Transverse colon (tissue), 4 donors: ENCODE results near the gene RRBP1. TPM values are rescaled to one million over a fixed set of nuclear protein-coding genes. Genes with fewer than 3 reads are reported as not detected.
A peak's percentile ranks its signal among the peaks of the same experiment; 100 is the strongest.

Source experiments
- DNase-seq: peaks from one replicate; pipeline ENCODE4 v3.0.0-alpha.2; 2019
- H3K27ac ChIP-seq, 4 donors: fragments of 200-600 bp; sonication (generic); 2 replicates each; pipeline ENCODE4 v1.5.1; 2016 to 2018; ENCODE audit warnings: inconsistent platforms in 4 of 4
- H3K27me3 ChIP-seq: fragments of 200-600 bp; sonication (generic); 2 replicates; pipeline ENCODE4 v1.5.1; 2017; ENCODE audit warnings: inconsistent platforms
- H3K36me3 ChIP-seq, 4 donors: fragments of 200-600 bp; sonication (generic); 2 replicates each; pipeline ENCODE4 v1.5.1; 2017 to 2019; ENCODE audit warnings: inconsistent platforms in 4 of 4
- H3K4me1 ChIP-seq, 4 donors: fragments of 200-600 bp; sonication (generic); 2 replicates each; pipeline ENCODE4 v1.5.1; 2017 to 2020; ENCODE audit warnings: inconsistent platforms in 4 of 4
- H3K4me3 ChIP-seq, 4 donors: fragments of 200-600 bp; sonication (generic); 1 replicate in 1 of 4; 2 replicates in 3 of 4; pipeline versions ENCODE4 v1.5.1 to v1.6.1; 2017 to 2019; ENCODE audit warnings: inconsistent platforms in 4 of 4
- H3K9me3 ChIP-seq, 2 donors: fragments of 200-600 bp; sonication (generic); 2 replicates each; pipeline ENCODE4 v1.5.1; 2017 to 2019; ENCODE audit warnings: inconsistent platforms in 2 of 2
- CTCF ChIP-seq, 5 experiments: fragments of 200-600 bp in 3 of 5; fragments of 450-650 bp in 2 of 5; sonication (generic) in 3 of 5; IDR thresholded peaks; 1 replicate in 2 of 5; 2 replicates in 3 of 5; pipeline ENCODE4 v1.5.1; 2016 to 2017; ENCODE audit warnings: antibody characterized with exemption in 5 of 5, inconsistent platforms in 3 of 5, mild to moderate bottlenecking in 2 of 5, moderate library complexity in 1 of 5
- EP300 ChIP-seq: sonication (generic); formaldehyde crosslinking; IDR thresholded peaks from one replicate; pipeline ENCODE4 v1.6.1; 2017; ENCODE audit warnings: antibody characterized with exemption, low read depth
- POLR2A ChIP-seq: fragments of 450-650 bp; IDR thresholded peaks from one replicate; pipeline ENCODE4 v1.6.1; 2016; ENCODE audit warnings: antibody characterized with exemption, mild to moderate bottlenecking, moderate library complexity
- POLR2AphosphoS5 ChIP-seq, 3 donors: sonication (generic); formaldehyde crosslinking; IDR thresholded peaks; one replicate each; pipeline ENCODE4 v1.6.1; 2016; ENCODE audit warnings: antibody characterized with exemption in 3 of 3
- WGBS, 2 donors: methylation state at CpG; one replicate each; pipeline ENCODE4 v1.1.5; 2018; ENCODE audit warnings: low coverage in 1 of 2; 5-methylcytosine and 5-hydroxymethylcytosine counted together
- in situ Hi-C, 4 donors: fragments of 200-750 bp; cut with MboI; loops; one replicate each; pipeline versions ENCODE4 v1.15.0 to v1.15.1; 2017; ENCODE audit warnings: low sequenced_read_pairs in 3 of 4, low pct_ligation_motif_present in 1 of 4, low pct_unique_long_range_greater_than_20kb in 1 of 4
- intact Hi-C: fragments of 100-400 bp; cut with DNase I; formaldehyde crosslinking; loops from one replicate; pipeline ENCODE4 v1.15.1; 2023; ENCODE audit warnings: low total_unique reads
- total RNA-seq, 4 donors: library from RNA; depleted of rRNA; stranded (reverse); fragments of >200 nt; gene quantifications; one replicate each; pipeline ENCODE4 v1.1.0, GENCODE V29; 2016

RRBP1 gene
- total RNA-seq, 4 donors from 2014 or later = 219 to 403 (median 288) TPM

- Histone ChIP-seq H3K4me3 (no peak overlapping the region), H3K9me3 (no peaks in the 10 kb centered on the region), H3K27me3 (no peaks in the 10 kb centered on the region), H3K4me1 (peaks cover 0 to 4% (median 0%) of the 10 kb centered on the region in 4 donors), H3K36me3 (no peaks in the 10 kb centered on the region), H3K27ac (no peak overlapping the region)
- no peak for TF ChIP-seq EP300
- no peak for TF ChIP-seq CTCF (IDR thresholded peaks at IDR 0.05)
- no peak for TF ChIP-seq POLR2AphosphoS5 (IDR thresholded peaks at IDR 0.05)
- no peak for TF ChIP-seq POLR2A
- in situ Hi-C loops (no loop called here), intact Hi-C loops (no loop called here)
- WGBS, 2 donors = 92 to 95% methylated on average over 3 to 5 of the region's 5 CpGs
- DNase-seq = no peak
Observed at GRCh38 chr20:17704589-17705317, 22.7 kb upstream of the RRBP1 start.

- TF ChIP-seq CTCF (IDR thresholded peaks at IDR 0.05) = no peak
- TF ChIP-seq EP300 = no peak
- no peak for TF ChIP-seq POLR2A
- no peak for TF ChIP-seq POLR2AphosphoS5 (IDR thresholded peaks at IDR 0.05)
- H3K4me3 ChIP-seq = no peak overlapping the region
- H3K4me1 ChIP-seq = no peaks in the 10 kb centered on the region
- DNase-seq = no peak
- no peaks in the 10 kb centered on the region for H3K27me3 ChIP-seq
- no peaks in the 10 kb centered on the region for H3K36me3 ChIP-seq
- 79% methylated on average over 4 of the region's 4 CpGs; no CpG with 5 or more reads in 1 of the 2 donors for WGBS, 2 donors
- in situ Hi-C loops = no loop called here
- H3K9me3 ChIP-seq = no peaks in the 10 kb centered on the region
- intact Hi-C loops = no loop called here
- no peak overlapping the region for H3K27ac ChIP-seq
Observed at GRCh38 chr20:17701826-17702225, 19.8 kb upstream of the RRBP1 start.

GRCh38 chr20:17700637-17701036 is 18.6 kb upstream of the RRBP1 start:
- intact Hi-C loops = no loop called here
- WGBS, 2 donors = 73 to 88% methylated on average over 4 to 7 of the region's 7 CpGs
- Histone ChIP-seq H3K9me3 (no peaks in the 10 kb centered on the region), H3K36me3 (no peaks in the 10 kb centered on the region), H3K4me1 (no peaks in the 10 kb centered on the region), H3K27me3 (no peaks in the 10 kb centered on the region), H3K27ac (no peak overlapping the region), H3K4me3 (no peak overlapping the region)
- in situ Hi-C loops = no loop called here
- DNase-seq = no peak
- no peak for TF ChIP-seq POLR2AphosphoS5 (IDR thresholded peaks at IDR 0.05)
- no peak for TF ChIP-seq POLR2A
- no peak for TF ChIP-seq CTCF (IDR thresholded peaks at IDR 0.05)
- no peak for TF ChIP-seq EP300

GRCh38 chr20:17699931-17700351 is 17.9 kb upstream of the RRBP1 start, which contains the start of gene BANF2:
BANF2 (plus strand) TSS chr20:17699966; CDS start chr20:17725026, 25,060 bp downstream.
- no peaks in the 10 kb centered on the region for H3K27me3 ChIP-seq
- intact Hi-C loops = no loop called here
- H3K4me3 ChIP-seq = no peak within 1 kb of the TSS
- TF ChIP-seq POLR2AphosphoS5 (IDR thresholded peaks at IDR 0.05) = no peak
- no peaks in the 10 kb centered on the region for H3K36me3 ChIP-seq
- no peak within 1 kb of the TSS for H3K27ac ChIP-seq
- no peaks in the 10 kb centered on the region for H3K9me3 ChIP-seq
- WGBS, 2 donors = 56% methylated on average over 3 of the region's 3 CpGs; no CpG with 5 or more reads in 1 of the 2 donors
- DNase-seq = peak; percentile 24
- in situ Hi-C loops = loop anchor here in 1 of 4 donors (25.0 kb wide), 1 partner anchor 187 kb away; no protein-coding TSS in a partner anchor
- no peaks in the 10 kb centered on the region for H3K4me1 ChIP-seq
